ENCODE results near the gene STAT4.

DNA sequence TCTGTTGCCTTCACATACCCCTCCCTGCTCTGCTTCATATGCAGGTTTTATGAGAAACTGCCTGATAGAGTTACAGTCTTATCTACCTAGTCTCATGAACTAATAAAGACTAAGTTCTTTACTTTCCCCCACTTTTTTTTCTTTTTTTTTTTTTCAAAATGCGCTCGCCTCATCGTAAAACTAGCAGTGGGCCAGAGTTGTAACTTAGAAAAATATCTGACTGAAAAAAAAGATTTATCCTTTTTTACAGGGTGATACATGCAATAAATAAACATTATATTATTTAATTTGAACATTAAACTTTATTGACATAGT is 83.9 kb downstream of the STAT4 start:
- no peak for TF ChIP-seq EZH2 (optimal IDR thresholded peaks at IDR 0.05; ENCODE audit: low read depth, low read length)
- no peak for TF ChIP-seq CTCF (IDR thresholded peaks at IDR 0.05; ENCODE audit: low read length)

All from MM.1S (cell line).